IMR-90 (cell line): ENCODE results near the gene GNL2. TPM values are rescaled to one million over a fixed set of nuclear protein-coding genes. Genes with fewer than 3 reads are reported as not detected.

ENCODE experiments used
- ATAC-seq: fragments of 200-7000 bp; cut with Tn5 transposase; 2 replicates; pipeline ENCODE4 v1.9.1; 2020; ENCODE audit warnings: low read depth, mild to moderate bottlenecking, moderate library complexity
- BruUV-seq: library from RNA; stranded (reverse); fragments of 400-500 nt; replicated peaks from 2 replicates; lab custom pipeline; 2021; lab: Mats Ljungman, UMichigan
- CTCF ChIA-PET: fragments of 300-600 bp; formaldehyde crosslinking; extraction: SDS; loops from one replicate; lab custom pipeline; 2021; ENCODE audit warnings: antibody characterized with exemption; lab: Yijun Ruan, JAX
- POLR2A ChIA-PET: fragments of 300-600 bp; sonication (Branson Sonifier 250); formaldehyde crosslinking; loops from one replicate; lab custom pipeline; 2022; ENCODE audit warnings: antibody characterized with exemption; ENCODE audit not compliant: unreplicated experiment; lab: Charles Lee
- DNase-seq: peaks from one replicate; pipeline ENCODE4 v3.0.0; 2013
- H2AFZ ChIP-seq: replicated peaks from 2 replicates; pipeline ENCODE3; 2013; ENCODE audit warnings: low read length, mild to moderate bottlenecking; ENCODE audit not compliant: poor library complexity
- H2AK5ac ChIP-seq: 2 replicates; pipeline ENCODE4 v1.6.1; 2013; ENCODE audit warnings: low read depth, low read length, inconsistent platforms
- H2AK9ac ChIP-seq: replicated peaks from 2 replicates; pipeline ENCODE3; 2013; ENCODE audit warnings: mild to moderate bottlenecking, low read depth, low read length, moderate library complexity; ENCODE audit not compliant: poor library complexity
- H2BK120ac ChIP-seq: 2 replicates; pipeline ENCODE4 v1.6.1; 2013; ENCODE audit warnings: low read depth, low read length, inconsistent platforms
- H2BK15ac ChIP-seq: 3 replicates; pipeline ENCODE4 v1.6.1; 2013; ENCODE audit warnings: low read depth, low read length, inconsistent platforms
- H2BK20ac ChIP-seq: 2 replicates; pipeline ENCODE4 v1.6.1; 2013; ENCODE audit warnings: low read depth, mild to moderate bottlenecking, inconsistent platforms, low read length, moderate library complexity
- H2BK5ac ChIP-seq: 2 replicates; pipeline ENCODE4 v1.6.1; 2013; ENCODE audit warnings: mild to moderate bottlenecking, low read depth, low read length, inconsistent platforms; ENCODE audit not compliant: poor library complexity, severe bottlenecking
- H3K14ac ChIP-seq: replicated peaks from 2 replicates; pipeline ENCODE4 v1.6.1; 2013; ENCODE audit warnings: low read depth, low read length, inconsistent platforms
- H3K18ac ChIP-seq: 2 replicates; pipeline ENCODE4 v1.6.1; 2013; ENCODE audit warnings: low read depth, low read length, control low read depth
- H3K23ac ChIP-seq: 2 replicates; pipeline ENCODE4 v1.6.1; 2013; ENCODE audit warnings: low read depth, low read length, inconsistent platforms
- H3K27ac ChIP-seq: 2 replicates; pipeline ENCODE4 v1.5.1; 2013; ENCODE audit warnings: mild to moderate bottlenecking, control low read depth, low read length; ENCODE audit not compliant: insufficient read depth
- H3K27me3 ChIP-seq: 2 replicates; pipeline ENCODE4 v1.6.1; 2013; ENCODE audit warnings: low read length; ENCODE audit not compliant: control insufficient read depth, insufficient read depth
- H3K36me3 ChIP-seq: 2 replicates; pipeline ENCODE4 v1.6.1; 2013; ENCODE audit warnings: low read length, mixed read lengths; ENCODE audit not compliant: control insufficient read depth, insufficient read depth
- H3K4ac ChIP-seq: 2 replicates; pipeline ENCODE4 v1.6.1; 2013; ENCODE audit warnings: low read depth, low read length, inconsistent platforms
- H3K4me1 ChIP-seq: 2 replicates; pipeline ENCODE4 v1.6.1; 2013; ENCODE audit warnings: low read length, mixed read lengths; ENCODE audit not compliant: control insufficient read depth, insufficient read depth
- H3K4me2 ChIP-seq: 2 replicates; pipeline ENCODE4 v1.6.1; 2013; ENCODE audit warnings: low read depth, mild to moderate bottlenecking, control low read depth, low read length, moderate library complexity
- H3K4me3 ChIP-seq: 2 replicates; pipeline ENCODE4 v1.5.1; 2013; ENCODE audit warnings: low read depth, mild to moderate bottlenecking, control low read depth, low read length, moderate library complexity; ENCODE audit not compliant: insufficient read depth
- H3K56ac ChIP-seq: 2 replicates; pipeline ENCODE4 v1.6.1; 2013; ENCODE audit warnings: low read length, inconsistent platforms; ENCODE audit not compliant: insufficient read depth; ENCODE audit errors: extremely low read depth
- H3K79me1 ChIP-seq, 2 experiments: 2 replicates each; pipeline ENCODE4 v1.6.1; 2013; ENCODE audit warnings: low read length in 2 of 2, inconsistent platforms in 1 of 2, low read depth in 1 of 2
- H3K9ac ChIP-seq: 2 replicates; pipeline ENCODE4 v1.6.1; 2013; ENCODE audit warnings: low read depth, low read length, control low read depth
- H3K9me1 ChIP-seq: 2 replicates; pipeline ENCODE4 v1.6.1; 2013; ENCODE audit warnings: low read length, inconsistent platforms; ENCODE audit not compliant: insufficient read depth
- H3K9me3 ChIP-seq: 2 replicates; pipeline ENCODE4 v1.6.1; 2013; ENCODE audit warnings: low read length; ENCODE audit not compliant: control insufficient read depth, insufficient read depth
- H4K20me1 ChIP-seq: 2 replicates; pipeline ENCODE4 v1.6.1; 2013; ENCODE audit warnings: low read length, inconsistent platforms; ENCODE audit not compliant: insufficient read depth
- H4K5ac ChIP-seq: 2 replicates; pipeline ENCODE4 v1.6.1; 2013; ENCODE audit warnings: mild to moderate bottlenecking, low read depth, low read length, control low read depth
- H4K8ac ChIP-seq, 2 experiments: 2 replicates each; pipeline ENCODE4 v1.6.1; 2013; ENCODE audit warnings: low read depth in 2 of 2, low read length in 2 of 2, control low read depth in 1 of 2, inconsistent platforms in 1 of 2
- H4K91ac ChIP-seq: 2 replicates; pipeline ENCODE4 v1.6.1; 2013; ENCODE audit warnings: low read depth, low read length, inconsistent platforms; ENCODE audit not compliant: insufficient read depth
- BHLHE40 ChIP-seq: fragments of 150-350 bp; IDR thresholded peaks from 2 replicates; pipeline ENCODE4 v1.6.1; 2016; ENCODE audit warnings: mild to moderate bottlenecking, low read depth, low read length
- CEBPB ChIP-seq: IDR thresholded peaks from 2 replicates; pipeline ENCODE4 v1.6.1; 2012; ENCODE audit warnings: low read depth, low read length, improper control_type of control experiment
- CHD1 ChIP-seq: IDR thresholded peaks from 2 replicates; pipeline ENCODE4 v1.6.1; 2012; ENCODE audit warnings: low read depth, low read length, improper control_type of control experiment
- ELK1 ChIP-seq: fragments of 150-350 bp; IDR thresholded peaks from 2 replicates; pipeline ENCODE4 v1.6.1; 2016; ENCODE audit warnings: low read depth, mild to moderate bottlenecking, low read length, moderate library complexity, borderline replicate concordance
- FOS ChIP-seq: fragments of 150-350 bp; IDR thresholded peaks from 2 replicates; pipeline ENCODE4 v1.6.1; 2016; ENCODE audit warnings: low read depth, low read length
- MAFK ChIP-seq: IDR thresholded peaks from 2 replicates; pipeline ENCODE4 v1.6.1; 2012; ENCODE audit warnings: low read depth, low read length, improper control_type of control experiment
- MAZ ChIP-seq: IDR thresholded peaks from 2 replicates; pipeline ENCODE4 v1.6.1; 2012; ENCODE audit warnings: low read depth, mild to moderate bottlenecking, low read length, improper control_type of control experiment, moderate library complexity, borderline replicate concordance
- MXI1 ChIP-seq: IDR thresholded peaks from 2 replicates; pipeline ENCODE4 v1.6.1; 2012; ENCODE audit warnings: low read depth, mild to moderate bottlenecking, low read length, moderate library complexity, borderline replicate concordance
- NFE2L2 ChIP-seq: fragments of 150-350 bp; IDR thresholded peaks from 2 replicates; pipeline ENCODE4 v1.6.1; 2016; ENCODE audit warnings: low read depth, mild to moderate bottlenecking, low read length
- POLR2A ChIP-seq: IDR thresholded peaks from 2 replicates; pipeline ENCODE4 v1.6.1; 2012; ENCODE audit warnings: mild to moderate bottlenecking, low read depth, low read length
- RAD21 ChIP-seq: IDR thresholded peaks from 2 replicates; pipeline ENCODE4 v1.6.1; 2012; ENCODE audit warnings: low read length, improper control_type of control experiment
- RCOR1 ChIP-seq: IDR thresholded peaks from 2 replicates; pipeline ENCODE4 v1.6.1; 2012; ENCODE audit warnings: mild to moderate bottlenecking, low read length, improper control_type of control experiment; ENCODE audit not compliant: insufficient replicate concordance
- RFX5 ChIP-seq: IDR thresholded peaks from 2 replicates; pipeline ENCODE4 v1.8.0; 2012; ENCODE audit warnings: low read depth, mild to moderate bottlenecking, low read length, moderate library complexity
- SMC3 ChIP-seq: fragments of 150-350 bp; IDR thresholded peaks from 2 replicates; pipeline ENCODE4 v1.6.1; 2016; ENCODE audit warnings: low read depth, mild to moderate bottlenecking, antibody characterized with exemption, low read length, moderate library complexity
- USF2 ChIP-seq: fragments of 150-350 bp; IDR thresholded peaks from 2 replicates; pipeline ENCODE4 v1.6.1; 2017; ENCODE audit warnings: mild to moderate bottlenecking, antibody characterized with exemption, low read length, low read depth
- WGBS, 2 experiments: methylation state at CpG; one replicate each; pipeline versions ENCODE4 v1.1.5 to v1.1.7; 2013; ENCODE audit warnings: missing lambda C conversion rate in 2 of 2; ENCODE audit not compliant: insufficient read length in 1 of 2; ENCODE audit errors: extremely low coverage in 2 of 2; 5-methylcytosine and 5-hydroxymethylcytosine counted together
- dilution Hi-C: fragments of 300-500 bp; cut with HindIII; formaldehyde crosslinking; loops from one replicate; pipeline ENCODE4 v1.14.3; 2018; ENCODE audit warnings: low sequenced_read_pairs; ENCODE audit not compliant: unreplicated experiment
- in situ Hi-C: fragments of 300-500 bp; cut with MboI; formaldehyde crosslinking; loops from 3 replicates; pipeline ENCODE4 v1.14.3; 2019; ENCODE audit warnings: low sequenced_read_pairs, inconsistent platforms, mixed read lengths
- intact Hi-C: fragments of 100-400 bp; cut with micrococcal nuclease; formaldehyde crosslinking; loops from 2 replicates; pipeline ENCODE4 v1.10.0; 2022
- polyA plus RNA-seq, 3 experiments: library from polyadenylated mRNA; depleted of rRNA; stranded (reverse); fragments of >200 nt; gene quantifications; 2 replicates each; pipeline ENCODE4 v1.2.3, GENCODE V29; 2012; ENCODE audit warnings: low replicate concordance in 1 of 3
- total RNA-seq: library from RNA; depleted of rRNA; stranded (reverse); fragments of >200 nt; gene quantifications from 2 replicates; pipeline ENCODE4 v1.2.3, GENCODE V29; 2012
- TF ChIP-seq, protein P1 (sequence below): conservative IDR thresholded peaks from 2 replicates; pipeline ENCODE4 v1.5.1; 2012; ENCODE audit warnings: mild to moderate bottlenecking, low read depth, low read length, improper control_type of control experiment

Gene GNL2
- total and polyA plus RNA-seq, 2 of the 4 experiments (the other 2 are of a cell fraction) = 42.9 to 77.4 TPM

- Histone ChIP-seq H4K8ac (no peak overlapping the region), H3K36me3 (no peaks in the 10 kb centered on the region), H2AK5ac (no peak overlapping the region), H2AK9ac (no peak overlapping the region), H2BK5ac (no peak overlapping the region), H3K27ac (no peak overlapping the region), H2BK20ac (no peak overlapping the region), H3K18ac (no peak overlapping the region), H4K91ac (no peak overlapping the region), H3K79me1 (no peaks in the 10 kb centered on the region), H2BK120ac (no peak overlapping the region), H3K9me1 (no peaks in the 10 kb centered on the region), H3K9me3 (no peaks in the 10 kb centered on the region), H4K5ac (no peak overlapping the region), H3K14ac (no peak overlapping the region), H2BK15ac (no peak overlapping the region), H3K56ac (no peak overlapping the region), H3K23ac (no peak overlapping the region), H3K27me3 (peaks cover 84% of the 10 kb centered on the region), H3K4me3 (no peak overlapping the region), H3K9ac (no peak overlapping the region), H3K4ac (no peak overlapping the region), H3K4me1 (no peaks in the 10 kb centered on the region), H4K20me1 (no peaks in the 10 kb centered on the region), H2AFZ (peak overlapping the region; percentile 13), H3K4me2 (no peak overlapping the region)
- CTCF ChIA-PET = no interaction called here
- BruUV-seq = no TSS peak
- dilution Hi-C loops = no loop called here
- TF ChIP-seq RFX5 (no peak), RCOR1 (no peak), BHLHE40 (no peak), SMC3 (no peak), USF2 (no peak), MAFK (no peak), CEBPB (no peak), CHD1 (no peak), MXI1 (no peak), ELK1 (no peak), FOS (no peak), RAD21 (no peak), MAZ (no peak), NFE2L2 (no peak), POLR2A (no peak)
- TF ChIP-seq, protein P1, sequence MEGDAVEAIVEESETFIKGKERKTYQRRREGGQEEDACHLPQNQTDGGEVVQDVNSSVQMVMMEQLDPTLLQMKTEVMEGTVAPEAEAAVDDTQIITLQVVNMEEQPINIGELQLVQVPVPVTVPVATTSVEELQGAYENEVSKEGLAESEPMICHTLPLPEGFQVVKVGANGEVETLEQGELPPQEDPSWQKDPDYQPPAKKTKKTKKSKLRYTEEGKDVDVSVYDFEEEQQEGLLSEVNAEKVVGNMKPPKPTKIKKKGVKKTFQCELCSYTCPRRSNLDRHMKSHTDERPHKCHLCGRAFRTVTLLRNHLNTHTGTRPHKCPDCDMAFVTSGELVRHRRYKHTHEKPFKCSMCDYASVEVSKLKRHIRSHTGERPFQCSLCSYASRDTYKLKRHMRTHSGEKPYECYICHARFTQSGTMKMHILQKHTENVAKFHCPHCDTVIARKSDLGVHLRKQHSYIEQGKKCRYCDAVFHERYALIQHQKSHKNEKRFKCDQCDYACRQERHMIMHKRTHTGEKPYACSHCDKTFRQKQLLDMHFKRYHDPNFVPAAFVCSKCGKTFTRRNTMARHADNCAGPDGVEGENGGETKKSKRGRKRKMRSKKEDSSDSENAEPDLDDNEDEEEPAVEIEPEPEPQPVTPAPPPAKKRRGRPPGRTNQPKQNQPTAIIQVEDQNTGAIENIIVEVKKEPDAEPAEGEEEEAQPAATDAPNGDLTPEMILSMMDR = no peak
- DNase-seq = no peak
- in situ Hi-C loops = no loop called here
- POLR2A ChIA-PET = no interaction called here
- intact Hi-C loops = loop anchor here (2.0 kb wide), 1 partner anchor 31 kb away; no protein-coding TSS in a partner anchor
- WGBS, 2 experiments = 3% methylated on average over 14 of the region's 20 CpGs; no CpG with 5 or more reads in 1 of the 2 experiments
- no peak for ATAC-seq
These were observed 38.2 kb upstream of the GNL2 start for GRCh38 chr1:37633938-37634243.
